Transverse colon (tissue), 4 donors: ENCODE data around the gene SNX5.

ENCODE experiments used
- CTCF ChIP-seq, 5 experiments: fragments of 200-600 bp in 3 of 5; fragments of 450-650 bp in 2 of 5; sonication (generic) in 3 of 5; IDR thresholded peaks; 1 replicate in 2 of 5; 2 replicates in 3 of 5; pipeline ENCODE4 v1.5.1; 2016 to 2017; ENCODE audit warnings: antibody characterized with exemption in 5 of 5, inconsistent platforms in 3 of 5, mild to moderate bottlenecking in 2 of 5, moderate library complexity in 1 of 5
- EP300 ChIP-seq: sonication (generic); formaldehyde crosslinking; IDR thresholded peaks from one replicate; pipeline ENCODE4 v1.6.1; 2017; ENCODE audit warnings: antibody characterized with exemption, low read depth
- POLR2A ChIP-seq: fragments of 450-650 bp; IDR thresholded peaks from one replicate; pipeline ENCODE4 v1.6.1; 2016; ENCODE audit warnings: antibody characterized with exemption, mild to moderate bottlenecking, moderate library complexity
- POLR2AphosphoS5 ChIP-seq, 3 donors: sonication (generic); formaldehyde crosslinking; IDR thresholded peaks; one replicate each; pipeline ENCODE4 v1.6.1; 2016; ENCODE audit warnings: antibody characterized with exemption in 3 of 3

GRCh38 chr20:18014411-18014810 is 45.8 kb upstream of the SNX5 start:
- TF ChIP-seq POLR2A = no peak
- no peak for TF ChIP-seq CTCF (IDR thresholded peaks at IDR 0.05)
- no peak for TF ChIP-seq EP300
- TF ChIP-seq POLR2AphosphoS5 (IDR thresholded peaks at IDR 0.05) = no peak
